ENCODE results near the gene BMP10. TPM values are rescaled to one million over a fixed set of nuclear protein-coding genes. Genes with fewer than 3 reads are reported as not detected.
"Not testable (repeated sequence)": the region's sequence is repeated elsewhere in the genome, so short reads cannot be mapped to it uniquely, and the experiment has no call there.

The BMP10 gene
- total RNA-seq, 1 donor from 2014 or later = not detected

DNA sequence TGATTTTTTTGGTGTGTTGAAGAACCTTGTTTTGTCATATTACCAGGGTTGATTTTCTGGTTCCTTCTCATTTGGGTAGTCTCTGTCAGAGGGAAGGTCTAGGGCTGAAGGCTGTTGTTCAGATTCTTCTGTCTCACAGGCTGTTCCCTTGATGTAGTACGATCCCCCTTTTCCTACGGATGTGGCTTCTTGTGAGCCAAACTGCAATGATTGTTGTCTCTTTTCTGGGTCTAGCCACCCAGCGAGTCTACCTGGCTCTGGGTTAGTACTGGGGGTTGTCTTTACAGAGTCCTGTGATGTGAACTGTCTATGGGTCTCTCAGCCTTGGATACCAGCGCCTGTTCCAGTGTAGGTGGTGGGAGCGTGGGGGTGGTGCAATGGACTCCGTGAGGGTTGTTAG, 24.8 kb upstream of the BMP10 start:
- not testable (repeated sequence) for DNase-seq (ENCODE audit: low read depth in 2 of 2)

DNA sequence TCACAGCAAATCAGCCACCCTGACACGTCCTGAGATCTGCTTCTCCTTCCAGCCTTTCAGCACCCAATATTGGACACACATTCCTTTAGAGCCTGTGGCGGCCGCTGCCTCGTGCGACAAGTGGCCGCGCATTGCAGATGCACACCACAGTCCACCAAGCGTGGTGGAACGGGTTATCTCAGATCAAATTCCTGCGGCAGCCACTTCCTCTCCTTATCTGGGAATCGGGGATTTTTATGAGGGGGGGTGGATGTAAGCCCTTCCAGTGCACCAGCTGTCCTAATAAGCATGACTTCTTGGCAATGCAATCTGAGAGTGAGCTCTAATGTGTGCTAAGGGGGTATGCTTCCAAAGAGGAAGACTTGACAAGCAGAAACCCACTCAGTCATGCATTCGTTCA, 18.3 kb upstream of the BMP10 start:
- DNase-seq (ENCODE audit: low read depth in 2 of 2) = no peak

DNA sequence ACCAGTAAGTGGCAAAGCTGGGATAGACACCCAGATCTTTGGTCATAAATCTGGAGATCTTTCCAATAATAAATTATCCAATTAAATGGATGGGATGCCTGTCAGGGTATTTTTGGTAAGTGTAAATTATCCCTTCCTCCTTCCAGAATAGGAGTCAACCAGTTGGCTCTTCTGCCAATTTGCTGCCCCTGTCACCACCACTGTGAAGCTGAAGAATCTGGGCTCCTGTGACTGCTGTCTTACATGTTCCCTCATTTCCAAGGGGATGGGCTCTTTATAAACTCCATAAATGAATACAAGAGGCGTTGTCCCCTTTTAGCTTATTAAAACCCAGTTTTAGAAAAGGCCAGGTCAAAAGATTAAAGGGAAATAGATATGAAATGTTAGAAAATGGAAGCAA, 17.8 kb upstream of the BMP10 start:
- no peak for DNase-seq (ENCODE audit: low read depth in 2 of 2)

DNA sequence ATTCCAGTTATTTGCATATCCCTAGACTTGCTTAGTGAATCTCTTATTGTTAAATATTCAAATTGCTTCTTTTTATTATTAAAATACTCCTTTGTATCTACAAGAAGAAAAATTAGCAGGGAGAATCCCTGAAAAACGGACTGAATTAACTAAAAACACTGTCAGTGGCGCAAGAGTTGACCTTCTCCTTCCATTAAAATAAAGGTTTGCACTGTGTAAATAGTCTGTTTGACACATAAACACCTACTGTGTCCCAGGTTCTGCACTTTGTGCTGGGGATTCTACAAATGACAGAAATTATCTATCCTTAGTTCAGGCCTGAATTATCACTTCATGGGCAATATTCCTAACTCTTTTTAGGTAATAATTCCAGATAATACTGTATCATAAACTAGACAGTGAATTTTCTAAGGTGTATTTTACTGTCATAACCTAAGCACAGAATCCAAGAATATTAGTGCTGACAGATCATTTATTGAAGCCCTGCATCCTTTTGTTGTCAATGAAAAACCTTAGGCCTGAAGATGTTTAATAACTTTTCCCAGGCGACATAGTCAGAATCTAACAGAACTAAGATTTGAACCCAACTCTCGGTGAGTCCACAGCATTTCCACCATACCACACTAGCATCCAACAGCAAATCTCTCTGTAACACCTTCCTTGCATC, 17.0 kb upstream of the BMP10 start:
- no peak for DNase-seq (ENCODE audit: low read depth in 2 of 2)

DNA sequence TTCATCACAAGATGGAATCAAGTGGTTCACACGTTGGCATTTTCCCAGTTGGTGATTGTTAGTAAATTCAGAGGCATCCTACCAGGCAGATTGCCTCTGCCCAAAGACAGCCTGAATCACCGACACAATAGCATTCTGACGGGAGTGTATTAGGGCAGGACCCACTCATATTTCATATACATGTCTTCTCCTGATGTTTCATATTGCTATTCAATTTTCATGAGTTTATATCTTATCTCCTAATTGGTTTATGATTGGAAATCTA, 14.5 kb upstream of the BMP10 start:
- DNase-seq (ENCODE audit: low read depth in 2 of 2) = no peak

DNA sequence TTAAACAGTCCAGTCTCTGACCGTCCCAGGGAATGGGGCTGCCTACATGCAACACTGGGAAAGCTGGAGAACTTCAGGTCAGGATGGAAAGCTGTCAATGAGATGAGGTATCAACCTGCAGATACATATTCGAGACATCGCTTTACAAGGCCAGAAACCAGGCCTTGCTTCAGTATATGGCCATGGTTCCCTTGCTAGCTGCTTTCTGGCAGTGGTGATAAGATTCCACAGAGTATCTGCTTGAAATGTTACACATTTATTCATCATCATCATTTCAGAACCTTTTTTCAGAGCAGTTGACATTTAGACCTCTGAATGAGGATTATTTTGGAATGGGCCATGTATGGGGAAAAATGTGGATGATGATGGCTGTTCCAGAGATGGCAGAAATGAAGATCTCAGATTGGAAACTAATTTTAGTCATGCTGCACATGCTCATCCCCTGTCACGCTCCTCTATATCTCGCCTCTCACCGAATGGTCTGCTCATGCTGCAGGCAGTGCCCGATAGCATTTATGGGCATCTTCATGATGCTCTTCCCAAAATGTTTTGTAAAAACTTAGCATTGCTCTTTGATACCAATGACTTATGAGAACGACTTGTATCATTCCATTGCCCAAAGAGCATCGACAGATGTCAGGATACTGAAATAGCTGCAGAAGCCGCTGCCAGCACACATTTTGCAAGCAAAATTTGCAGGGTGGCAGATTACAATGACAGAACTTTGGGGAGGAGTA, 14.0 kb upstream of the BMP10 start:
- no peak for DNase-seq (ENCODE audit: low read depth in 2 of 2)

DNA sequence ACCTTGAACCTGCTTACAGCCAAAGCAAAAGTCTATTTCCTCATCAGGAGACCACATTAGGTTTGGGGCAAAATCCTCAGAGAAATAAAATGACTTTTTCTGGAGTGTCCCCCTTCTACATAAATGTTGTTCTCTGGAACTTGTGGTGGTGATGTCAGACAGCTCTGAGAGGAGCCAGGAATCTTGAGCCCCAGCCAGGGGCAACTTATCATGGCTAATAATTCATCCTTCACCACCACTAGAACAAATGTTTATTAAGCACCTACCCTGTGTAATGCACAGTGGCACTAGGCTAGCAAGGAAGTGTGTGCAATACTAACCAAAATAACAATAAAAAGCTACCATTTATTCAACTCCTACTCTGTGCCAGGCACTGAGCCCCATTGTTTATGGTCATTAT, 9.0 kb upstream of the BMP10 start:
- no peak for DNase-seq (ENCODE audit: low read depth in 2 of 2)

DNA sequence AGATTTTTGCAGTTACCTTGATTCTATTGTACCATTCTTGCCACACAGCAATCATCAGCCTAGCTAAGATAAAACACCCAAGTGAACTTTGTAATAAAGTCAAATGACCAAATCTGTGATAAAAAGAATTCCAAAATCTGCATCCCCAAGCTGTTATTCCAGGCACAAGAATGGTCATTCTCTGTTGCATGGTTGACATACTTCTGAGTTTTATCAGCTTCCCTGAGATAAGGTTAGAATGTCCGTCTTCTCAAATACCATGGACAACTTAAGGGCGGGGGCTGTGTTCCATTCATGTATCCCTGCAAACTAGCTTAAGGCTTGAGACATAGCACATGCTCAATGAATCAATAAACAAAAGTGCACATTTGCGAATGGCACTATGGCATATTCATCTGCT, 8.1 kb upstream of the BMP10 start:
- DNase-seq (ENCODE audit: low read depth in 2 of 2) = peak in 1 of 2 donors; percentile 10

DNA sequence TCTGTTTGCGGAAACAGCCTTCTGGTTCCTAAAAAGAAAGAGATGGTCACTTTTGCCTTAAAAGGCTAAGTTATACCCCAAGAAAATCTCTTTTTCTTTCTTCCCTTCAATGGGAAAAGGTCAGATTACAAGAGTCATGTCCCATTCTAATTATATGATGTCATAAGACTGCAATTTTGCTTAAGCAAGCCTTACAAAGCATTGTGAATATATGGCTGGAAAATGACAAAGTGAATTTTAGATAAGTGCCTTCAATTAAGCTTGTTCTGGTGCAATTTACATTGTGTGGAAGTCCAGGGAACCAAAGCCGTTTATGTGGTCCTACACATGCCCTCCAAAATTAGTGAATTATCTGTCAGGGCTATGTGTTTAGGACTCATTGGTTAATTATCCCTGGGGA, 7.6 kb upstream of the BMP10 start:
- no peak for DNase-seq (ENCODE audit: low read depth in 2 of 2)

DNA sequence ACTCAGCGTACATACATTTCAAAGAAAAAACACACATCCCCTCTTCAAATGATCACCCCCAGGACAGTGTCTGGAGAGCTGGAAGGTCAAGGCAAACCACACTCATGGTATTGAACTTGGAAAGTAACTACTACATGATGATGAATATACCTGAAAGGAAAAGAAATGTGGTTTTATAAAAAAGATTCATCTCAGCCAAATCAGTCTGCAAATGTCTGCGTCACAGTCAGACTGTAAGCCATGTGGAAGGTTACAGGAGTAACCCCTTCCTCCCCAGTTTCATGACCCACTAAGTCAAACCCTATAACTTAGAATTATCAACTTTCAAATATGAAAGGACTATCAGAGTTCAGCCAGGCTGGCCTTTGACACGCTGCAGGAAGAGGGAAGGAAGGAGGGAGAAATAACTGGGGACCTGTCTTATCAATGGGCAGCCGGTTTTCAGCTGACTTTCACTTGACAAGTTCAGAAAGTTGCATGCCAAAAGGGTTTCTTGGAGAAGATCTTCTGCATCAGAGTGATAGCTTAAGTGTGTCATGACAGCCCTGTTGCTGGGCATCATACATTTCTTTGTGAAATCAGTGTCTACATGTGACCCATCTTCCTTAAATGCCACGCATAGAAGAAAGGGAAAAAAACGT, 7.0 kb upstream of the BMP10 start:
- DNase-seq (ENCODE audit: low read depth in 2 of 2) = no peak

DNA sequence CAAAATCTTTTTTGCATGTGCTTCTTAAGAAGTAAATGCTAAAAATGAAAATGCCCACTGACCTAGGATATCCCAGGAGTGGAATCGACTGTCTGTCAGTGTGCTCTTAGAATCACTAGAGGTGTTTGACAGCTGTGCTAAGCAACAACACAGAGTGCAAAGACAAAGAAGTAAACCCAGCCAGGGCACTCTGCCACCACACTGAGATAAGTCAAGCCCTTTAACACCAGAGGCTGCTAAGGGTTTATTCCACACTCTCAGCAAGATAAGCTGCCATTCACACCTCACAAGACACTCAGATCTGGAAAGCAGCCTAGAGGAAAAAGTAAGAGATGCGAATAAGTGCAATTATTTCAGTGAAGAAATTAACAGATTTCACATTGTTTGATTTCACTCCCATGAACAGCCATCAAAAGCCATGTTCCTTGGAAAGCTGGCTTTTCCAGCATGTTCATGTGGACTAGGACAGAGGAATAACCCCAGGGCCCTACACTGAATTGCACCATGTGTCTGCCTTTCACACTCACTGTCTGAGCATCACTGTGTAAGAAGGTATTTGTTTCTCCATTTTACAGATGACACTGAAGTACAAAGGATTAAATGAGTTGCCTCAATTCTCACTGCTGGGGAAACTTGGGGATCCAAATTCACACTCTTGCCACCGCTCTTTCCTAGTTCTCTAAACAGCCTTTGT, 6.0 kb upstream of the BMP10 start:
- DNase-seq (ENCODE audit: low read depth in 2 of 2) = no peak

DNA sequence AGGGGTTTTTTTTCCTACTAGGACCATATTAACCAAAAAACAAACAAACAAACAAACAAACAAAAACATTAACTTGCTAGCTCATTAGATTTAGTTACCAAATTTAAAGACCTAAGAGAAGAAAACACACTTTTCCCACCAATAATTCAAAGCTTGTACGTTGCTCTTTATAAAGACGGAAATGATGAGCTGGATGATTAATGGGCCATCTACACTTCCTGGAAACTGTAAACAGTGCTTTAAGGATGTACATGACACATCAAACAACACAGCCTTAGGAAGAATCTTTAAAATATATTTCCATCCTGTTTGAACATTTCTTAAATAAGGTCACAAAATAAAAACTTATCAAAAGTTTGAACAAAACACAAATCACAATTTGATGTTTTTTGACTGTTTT, 982 bp downstream of the BMP10 start:
- DNase-seq (ENCODE audit: low read depth in 2 of 2) = peak; percentile 66 to 95

DNA sequence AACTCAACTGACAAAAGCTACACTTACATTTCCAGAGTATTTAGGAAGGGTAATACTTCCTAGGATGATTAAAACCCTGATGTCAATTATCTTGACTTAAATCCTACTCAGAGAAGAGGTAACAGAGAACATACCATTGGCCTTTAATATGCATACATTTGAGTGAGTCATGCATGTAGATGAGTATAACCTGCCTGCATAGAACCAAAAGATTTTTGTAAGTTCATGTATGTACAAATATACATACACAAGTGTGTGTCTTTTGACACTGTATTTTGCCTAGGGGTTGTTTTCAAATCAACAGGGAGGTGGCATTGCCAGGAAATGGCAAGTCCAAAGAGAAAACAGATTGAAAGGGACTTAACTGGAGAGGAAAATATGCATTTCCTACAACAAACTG, 6.1 kb downstream of the BMP10 start:
- DNase-seq (ENCODE audit: low read depth in 2 of 2) = no peak

DNA sequence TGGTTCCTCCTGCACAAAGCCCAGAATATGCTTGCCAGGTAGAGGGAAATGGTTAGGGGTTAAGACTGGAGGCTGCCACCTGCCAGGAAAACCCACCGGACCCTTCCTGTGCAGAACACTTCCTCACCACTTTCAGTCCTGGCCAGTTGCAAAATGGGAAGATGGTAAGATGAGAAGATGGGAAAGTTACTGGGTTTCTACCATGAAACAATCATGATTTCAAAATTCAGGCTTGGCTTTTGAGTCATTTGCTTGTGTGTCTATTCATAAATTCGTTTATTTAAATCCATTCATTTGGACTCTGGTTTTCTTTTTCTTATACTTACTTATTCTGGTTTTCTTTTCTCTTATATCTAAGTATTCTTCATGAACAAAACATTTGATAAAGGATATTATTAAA, 7.2 kb downstream of the BMP10 start:
- DNase-seq (ENCODE audit: low read depth in 2 of 2) = no peak

DNA sequence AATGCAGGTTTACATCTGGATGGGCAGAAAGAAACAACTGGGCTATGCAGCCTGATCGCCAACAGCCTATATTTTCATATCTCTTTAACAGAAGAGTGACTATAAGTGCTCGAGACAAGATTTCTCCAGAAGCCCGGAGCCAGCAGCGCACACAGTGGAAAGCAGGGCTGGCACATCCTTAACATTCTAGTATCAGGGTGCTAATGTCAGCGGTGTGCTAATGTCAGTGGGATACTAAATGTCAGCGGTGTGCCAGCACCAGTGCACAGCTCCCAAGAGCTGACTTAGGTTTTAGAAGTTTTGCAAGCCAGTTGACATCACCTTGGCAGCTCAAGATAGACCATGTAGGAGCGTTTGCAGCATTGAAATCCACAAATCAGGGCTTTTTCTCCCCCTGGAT, 8.3 kb downstream of the BMP10 start:
- no peak for DNase-seq (ENCODE audit: low read depth in 2 of 2)

DNA sequence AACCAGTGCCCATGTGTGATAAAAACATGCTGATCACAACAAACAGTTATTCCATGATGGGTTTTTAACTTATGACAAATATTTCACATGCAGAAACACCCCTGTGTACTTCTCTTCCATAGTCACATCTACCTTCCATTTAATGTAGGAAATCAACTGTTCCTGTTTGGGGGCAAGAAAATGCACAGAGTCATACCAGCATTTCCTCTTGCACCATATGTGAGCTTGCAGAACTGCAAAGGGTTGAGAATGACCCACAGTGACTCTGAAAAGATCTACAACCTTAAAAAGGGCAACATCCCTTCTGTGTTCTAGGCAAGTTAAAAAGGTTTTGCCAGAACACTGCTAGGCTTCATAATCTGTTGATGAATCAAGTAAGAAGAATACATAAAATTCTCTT, 9.9 kb downstream of the BMP10 start:
- peak in 1 of 2 donors; percentile 21 for DNase-seq (ENCODE audit: low read depth in 2 of 2)

DNA sequence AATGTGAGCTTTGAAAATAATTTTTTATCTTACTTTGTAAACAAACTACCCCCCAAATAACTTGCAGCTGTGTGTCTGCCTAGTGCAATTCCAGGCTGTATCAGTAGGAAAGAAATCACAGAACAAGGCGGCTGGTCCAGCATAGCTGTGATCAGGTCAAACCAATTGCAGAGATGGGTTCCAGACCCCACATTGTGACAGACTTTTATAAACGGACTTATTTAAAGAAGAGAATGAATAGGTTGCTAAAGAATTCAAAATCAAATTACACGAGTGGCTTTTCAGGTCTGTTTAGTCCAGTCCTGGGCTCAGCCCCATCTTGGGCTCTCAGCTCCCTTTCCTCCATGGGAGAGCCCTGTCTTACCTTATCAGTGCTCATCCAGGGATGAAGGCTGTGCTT, 11.1 kb downstream of the BMP10 start:
- DNase-seq (ENCODE audit: low read depth in 2 of 2) = no peak

DNA sequence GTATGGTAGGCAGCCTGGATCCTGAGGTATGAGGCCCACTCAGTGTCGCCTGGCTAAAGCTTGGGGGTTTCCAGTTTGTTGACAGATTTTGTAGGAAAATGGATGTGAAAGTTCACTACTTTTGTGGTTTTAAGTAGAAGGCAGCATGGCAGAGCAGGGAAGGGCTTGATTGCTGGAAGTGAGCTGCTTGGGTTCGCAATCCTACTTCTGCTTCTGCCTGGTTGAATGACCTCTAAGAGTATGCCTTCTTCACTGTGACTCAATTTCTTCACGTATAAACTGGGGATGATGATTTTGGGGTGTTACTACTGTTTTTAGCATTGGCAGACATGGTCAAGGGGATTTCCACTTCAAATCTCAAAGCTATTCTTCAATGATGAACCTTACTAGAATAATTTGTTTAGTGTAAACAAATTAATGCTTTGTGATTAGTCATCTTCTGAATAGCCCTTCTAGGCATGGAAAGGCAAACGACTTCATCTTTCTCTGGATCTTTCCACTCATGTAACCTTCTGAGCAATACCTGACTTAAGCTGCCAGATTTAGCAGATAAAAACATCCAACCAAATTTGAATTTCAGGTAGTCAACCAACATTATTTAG, 13.2 kb downstream of the BMP10 start:
- DNase-seq (ENCODE audit: low read depth in 2 of 2) = peak in 1 of 2 donors; percentile 20

DNA sequence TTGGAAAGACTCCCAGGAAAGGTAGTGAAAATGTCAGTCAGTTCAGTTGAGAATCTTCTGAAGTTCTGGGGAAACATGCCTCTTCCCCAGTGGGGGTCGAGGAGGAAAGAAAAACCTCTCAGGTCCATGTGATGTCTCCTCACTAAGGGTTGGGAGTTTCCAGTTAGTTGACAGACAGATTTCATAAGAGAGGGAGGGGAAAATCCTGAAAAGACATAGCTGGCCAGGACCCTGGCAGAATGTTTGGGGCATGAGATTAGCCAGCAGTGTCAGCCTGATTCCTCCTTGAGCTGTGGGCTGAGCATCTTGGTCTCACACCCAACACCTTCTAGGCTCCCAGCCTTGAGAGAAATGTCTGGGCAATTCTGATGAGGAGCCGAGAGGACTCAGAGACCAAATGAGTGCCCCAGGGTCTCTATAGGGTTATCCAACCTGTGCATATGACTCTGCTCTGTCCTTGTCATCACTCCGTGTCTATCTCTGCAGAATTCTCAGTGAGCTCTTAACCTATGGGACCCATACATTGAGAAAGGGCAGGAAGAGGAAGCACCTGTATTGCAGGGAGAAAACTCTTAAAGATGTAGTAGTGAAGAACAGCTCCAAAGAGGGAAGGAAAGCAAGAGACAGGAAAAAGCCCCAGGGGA, 13.9 kb downstream of the BMP10 start:
- no peak for DNase-seq (ENCODE audit: low read depth in 2 of 2)

DNA sequence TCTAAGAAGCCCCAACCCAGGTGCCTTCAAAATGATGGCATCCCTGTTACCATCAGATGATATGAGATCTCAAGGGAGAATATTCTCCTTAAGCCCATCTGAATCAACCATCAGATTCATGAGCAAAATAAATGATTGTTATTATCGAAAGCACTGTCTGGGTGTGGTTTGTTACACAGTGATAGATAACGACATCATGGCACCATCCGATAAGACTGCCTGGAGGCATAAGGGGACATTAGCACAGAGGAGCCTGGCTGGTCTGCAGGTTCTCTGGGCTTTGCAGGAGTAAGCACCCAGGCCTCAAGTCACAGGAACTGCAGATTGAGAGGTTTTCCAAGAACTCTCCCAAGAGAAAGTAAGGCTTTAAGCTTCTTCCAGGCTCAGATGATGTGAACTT, 15.6 kb downstream of the BMP10 start:
- no peak for DNase-seq (ENCODE audit: low read depth in 2 of 2)

DNA sequence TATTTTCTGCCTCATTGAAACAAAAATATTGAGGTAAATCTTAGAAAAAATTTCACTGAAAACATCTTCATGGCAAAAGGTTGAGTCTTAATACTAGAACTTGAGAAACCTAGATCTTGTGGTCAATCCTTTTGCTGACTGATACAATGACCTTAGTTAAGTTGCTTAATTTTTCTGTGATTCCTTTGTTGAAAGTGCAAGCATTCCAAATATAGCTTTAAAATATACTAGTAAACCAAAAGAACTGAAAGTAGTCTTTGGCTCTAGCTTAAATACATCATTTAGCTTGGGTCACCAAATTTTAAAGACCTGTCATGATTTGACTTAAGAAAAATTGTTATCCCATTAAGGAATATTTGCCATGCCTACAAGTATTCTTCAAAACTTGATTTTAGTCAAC, 16.7 kb downstream of the BMP10 start:
- no peak for DNase-seq (ENCODE audit: low read depth in 2 of 2)

DNA sequence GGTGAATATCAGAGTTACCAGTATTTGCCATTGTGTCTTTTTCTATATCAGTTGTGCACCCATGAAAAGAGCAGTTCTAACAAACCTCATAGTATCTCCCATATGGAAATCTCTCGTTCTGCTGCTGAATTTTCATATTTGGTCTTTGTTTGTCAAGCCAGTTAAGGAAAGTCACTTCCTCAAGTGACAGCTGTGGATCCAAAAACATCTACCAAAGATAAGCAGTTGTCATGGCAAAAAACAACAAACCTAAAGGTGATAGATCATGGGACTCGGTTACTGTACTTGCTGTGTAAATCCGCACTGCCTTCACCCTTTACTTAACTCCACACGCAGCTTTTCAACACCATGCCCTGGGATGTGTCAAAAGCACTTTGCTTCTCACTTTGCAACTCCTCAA, 17.3 kb downstream of the BMP10 start:
- no peak for DNase-seq (ENCODE audit: low read depth in 2 of 2)

All from lung microvascular endothelial cell (primary cell).